Tibial nerve (tissue), 4 donors: Measurements from ENCODE around the gene RASGRF1.

ENCODE experiments used
- EP300 ChIP-seq, 2 donors: sonication (generic); formaldehyde crosslinking; IDR thresholded peaks; one replicate each; pipeline ENCODE4 v1.6.1; 2017; ENCODE audit warnings: antibody characterized with exemption in 2 of 2, mild to moderate bottlenecking in 1 of 2
- POLR2A ChIP-seq, 2 donors: fragments of 450-650 bp; IDR thresholded peaks; one replicate each; pipeline ENCODE4 v1.6.1; 2017; ENCODE audit warnings: antibody characterized with exemption in 2 of 2, mild to moderate bottlenecking in 2 of 2, moderate library complexity in 2 of 2
- TF ChIP-seq, protein P1 (sequence below), 5 experiments: fragments of 200-600 bp in 3 of 5; fragments of 450-650 bp in 2 of 5; sonication (generic) in 3 of 5; IDR thresholded peaks; one replicate each; pipeline ENCODE4 v1.5.1; 2016 to 2019; ENCODE audit warnings: antibody characterized with exemption in 5 of 5, mild to moderate bottlenecking in 3 of 5, moderate library complexity in 2 of 5

DNA sequence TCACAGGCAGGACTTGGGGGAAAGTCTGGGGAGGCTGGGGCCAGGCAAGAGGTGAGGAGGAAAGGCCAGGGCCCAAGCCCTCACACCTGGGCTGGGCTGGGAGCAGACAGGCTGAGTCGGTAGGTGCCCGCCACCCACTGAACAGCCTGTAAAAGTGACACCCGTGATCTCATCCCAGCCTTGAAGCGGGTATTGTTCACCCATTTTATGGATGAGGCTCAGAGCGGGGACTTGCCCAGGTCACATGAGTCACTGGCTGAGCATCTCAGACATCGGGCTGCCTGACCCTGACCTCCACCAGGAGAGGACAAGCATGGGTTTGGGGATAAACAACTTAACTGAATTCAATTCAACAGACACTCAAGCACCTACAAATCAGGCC lies 93.7 kb downstream of the RASGRF1 start:
- TF ChIP-seq, protein P1, sequence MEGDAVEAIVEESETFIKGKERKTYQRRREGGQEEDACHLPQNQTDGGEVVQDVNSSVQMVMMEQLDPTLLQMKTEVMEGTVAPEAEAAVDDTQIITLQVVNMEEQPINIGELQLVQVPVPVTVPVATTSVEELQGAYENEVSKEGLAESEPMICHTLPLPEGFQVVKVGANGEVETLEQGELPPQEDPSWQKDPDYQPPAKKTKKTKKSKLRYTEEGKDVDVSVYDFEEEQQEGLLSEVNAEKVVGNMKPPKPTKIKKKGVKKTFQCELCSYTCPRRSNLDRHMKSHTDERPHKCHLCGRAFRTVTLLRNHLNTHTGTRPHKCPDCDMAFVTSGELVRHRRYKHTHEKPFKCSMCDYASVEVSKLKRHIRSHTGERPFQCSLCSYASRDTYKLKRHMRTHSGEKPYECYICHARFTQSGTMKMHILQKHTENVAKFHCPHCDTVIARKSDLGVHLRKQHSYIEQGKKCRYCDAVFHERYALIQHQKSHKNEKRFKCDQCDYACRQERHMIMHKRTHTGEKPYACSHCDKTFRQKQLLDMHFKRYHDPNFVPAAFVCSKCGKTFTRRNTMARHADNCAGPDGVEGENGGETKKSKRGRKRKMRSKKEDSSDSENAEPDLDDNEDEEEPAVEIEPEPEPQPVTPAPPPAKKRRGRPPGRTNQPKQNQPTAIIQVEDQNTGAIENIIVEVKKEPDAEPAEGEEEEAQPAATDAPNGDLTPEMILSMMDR (IDR thresholded peaks at IDR 0.05), result no peak
- no peak for TF ChIP-seq EP300 (IDR thresholded peaks at IDR 0.05)
- no peak for TF ChIP-seq POLR2A (IDR thresholded peaks at IDR 0.05)
